ENCODE measurements around the gene PTPRU.

The PTPRU gene

GRCh38 chr1:29208442-29208841 lies 27.9 kb upstream of the PTPRU start:
- Histone ChIP-seq H3K27me3 (ENCODE audit: low read length) (no peaks in the 10 kb centered on the region), H3K9ac (ENCODE audit: low read length) (no peak overlapping the region), H3K4me2 (ENCODE audit: low read depth, low read length, poor library complexity, severe bottlenecking) (no peak overlapping the region), H3K9me3 (ENCODE audit: insufficient read depth, low read length) (no peaks in the 10 kb centered on the region), H3F3A (ENCODE audit: insufficient read depth) (no peaks in the 10 kb centered on the region), H3K9me2 (replicated peaks; ENCODE audit: insufficient read depth, low read length) (no peaks in the 10 kb centered on the region), H3K36me3 (ENCODE audit: low read length) (no peaks in the 10 kb centered on the region), H3K79me2 (ENCODE audit: insufficient read depth, low read length) (no peaks in the 10 kb centered on the region), H2AFZ (ENCODE audit: low read depth, low read length, severe bottlenecking) (no peak overlapping the region), H3K4me3 (ENCODE audit: insufficient read depth, low read length, poor library complexity, severe bottlenecking) (no peak overlapping the region), H4K20me1 (ENCODE audit: low read depth, low read length) (no peaks in the 10 kb centered on the region), H3K27ac (ENCODE audit: low read depth, low read length) (no peak overlapping the region)
- TF ChIP-seq CTCF (IDR thresholded peaks at IDR 0.05; ENCODE audit: insufficient read depth, low read length, poor library complexity, severe bottlenecking) (no peak), EZH2phosphoT487 (conservative IDR thresholded peaks at IDR 0.05; ENCODE audit: low read length) (no peak)

DNA sequence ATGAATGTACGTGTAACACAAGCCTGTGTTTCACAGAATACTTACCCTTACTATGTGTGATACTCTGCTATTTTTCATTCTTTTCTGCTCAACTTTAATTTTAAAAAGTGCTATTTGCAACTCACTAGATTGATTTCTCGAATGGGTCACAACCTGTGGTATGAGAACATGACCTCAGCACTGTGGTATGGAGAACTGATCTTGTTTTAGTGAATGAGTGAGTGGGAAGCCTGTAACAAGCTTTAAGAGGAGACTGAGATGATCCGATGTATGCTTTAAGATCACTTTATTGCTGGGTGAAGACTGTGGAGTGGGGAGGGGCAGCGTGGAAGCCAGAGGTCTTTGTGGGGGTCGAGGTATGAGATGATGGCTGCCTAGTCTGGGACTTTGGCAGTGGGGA lies 27.1 kb upstream of the PTPRU start:
- Histone ChIP-seq H3K4me3 (ENCODE audit: insufficient read depth, low read length, poor library complexity, severe bottlenecking) (no peak overlapping the region), H3F3A (ENCODE audit: insufficient read depth) (no peaks in the 10 kb centered on the region), H4K20me1 (ENCODE audit: low read depth, low read length) (no peaks in the 10 kb centered on the region), H3K79me2 (ENCODE audit: insufficient read depth, low read length) (no peaks in the 10 kb centered on the region), H3K9me3 (ENCODE audit: insufficient read depth, low read length) (no peaks in the 10 kb centered on the region), H3K36me3 (ENCODE audit: low read length) (no peaks in the 10 kb centered on the region), H3K4me2 (ENCODE audit: low read depth, low read length, poor library complexity, severe bottlenecking) (no peak overlapping the region), H3K27me3 (ENCODE audit: low read length) (no peaks in the 10 kb centered on the region), H3K27ac (ENCODE audit: low read depth, low read length) (no peak overlapping the region), H2AFZ (ENCODE audit: low read depth, low read length, severe bottlenecking) (no peak overlapping the region), H3K9ac (ENCODE audit: low read length) (no peak overlapping the region), H3K9me2 (replicated peaks; ENCODE audit: insufficient read depth, low read length) (no peaks in the 10 kb centered on the region)
- TF ChIP-seq EZH2phosphoT487 (conservative IDR thresholded peaks at IDR 0.05; ENCODE audit: low read length) = no peak

- Histone ChIP-seq H2AFZ (ENCODE audit: low read depth, low read length, severe bottlenecking) (no peak overlapping the region), H3K27me3 (ENCODE audit: low read length) (no peaks in the 10 kb centered on the region), H3F3A (ENCODE audit: insufficient read depth) (no peaks in the 10 kb centered on the region), H3K27ac (ENCODE audit: low read depth, low read length) (no peak overlapping the region), H4K20me1 (ENCODE audit: low read depth, low read length) (no peaks in the 10 kb centered on the region), H3K9me2 (replicated peaks; ENCODE audit: insufficient read depth, low read length) (no peaks in the 10 kb centered on the region), H3K9me3 (ENCODE audit: insufficient read depth, low read length) (no peaks in the 10 kb centered on the region), H3K4me3 (ENCODE audit: insufficient read depth, low read length, poor library complexity, severe bottlenecking) (no peak overlapping the region), H3K36me3 (ENCODE audit: low read length) (no peaks in the 10 kb centered on the region), H3K4me2 (ENCODE audit: low read depth, low read length, poor library complexity, severe bottlenecking) (no peak overlapping the region), H3K79me2 (ENCODE audit: insufficient read depth, low read length) (no peaks in the 10 kb centered on the region), H3K9ac (ENCODE audit: low read length) (no peak overlapping the region)
- TF ChIP-seq CTCF (IDR thresholded peaks at IDR 0.05; ENCODE audit: insufficient read depth, low read length, poor library complexity, severe bottlenecking) (no peak), EZH2phosphoT487 (conservative IDR thresholded peaks at IDR 0.05; ENCODE audit: low read length) (no peak)
Observed at GRCh38 chr1:29210278-29211085, 25.8 kb upstream of the PTPRU start.
